HG03571 (cell line): ENCODE data around the gene CCZ1B.
"Not testable (repeated sequence)": the region's sequence is repeated elsewhere in the genome, so short reads cannot be mapped to it uniquely, and the experiment has no call there.

Experiments
- ATAC-seq: cut with Tn5 transposase; IDR thresholded peaks from one replicate; pipeline ENCODE4 v1.9.1; 2021; ENCODE audit not compliant: unreplicated experiment

Gene CCZ1B

DNA sequence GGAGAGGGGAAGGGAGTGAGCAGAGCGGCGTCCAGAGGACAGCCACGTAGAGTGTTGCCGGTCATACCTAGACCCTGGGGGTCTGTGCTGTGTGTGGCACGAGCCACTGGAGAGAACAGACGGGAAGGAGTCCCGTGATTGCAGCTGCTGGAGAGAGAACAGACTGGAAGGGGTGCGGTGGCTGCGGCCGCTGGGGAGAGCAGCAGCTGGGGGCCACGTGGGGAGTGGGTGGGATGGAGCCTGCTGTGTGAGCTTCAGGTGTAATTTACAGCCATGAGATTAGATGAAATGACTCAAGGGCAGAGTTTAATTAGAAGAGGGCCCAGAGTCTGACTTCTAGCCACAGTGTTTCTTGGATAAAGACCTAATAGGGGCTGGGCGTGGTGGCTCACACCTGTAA, 76.7 kb downstream of the CCZ1B start:
- ATAC-seq = not testable (repeated sequence)
